GM18858 (cell line): ENCODE data around the gene HTR6.

Experiments
- ATAC-seq: cut with Tn5 transposase; IDR thresholded peaks from one replicate; pipeline ENCODE4 v1.9.1; 2021; ENCODE audit not compliant: unreplicated experiment

HTR6 gene

GRCh38 chr1:19656134-19656779 is 8.4 kb upstream of the HTR6 start:
- ATAC-seq: no peak

- no peak for ATAC-seq
Observed at GRCh38 chr1:19656780-19657466, 7.8 kb upstream of the HTR6 start.

GRCh38 chr1:19657511-19657910 is 7.2 kb upstream of the HTR6 start:
- no peak for ATAC-seq

- ATAC-seq: no peak
Observed at GRCh38 chr1:19658186-19658585, 6.5 kb upstream of the HTR6 start.

GRCh38 chr1:19661721-19662228 is 2.9 kb upstream of the HTR6 start:
- ATAC-seq: no peak

- no peak for ATAC-seq
Observed at GRCh38 chr1:19662313-19662712, 2.4 kb upstream of the HTR6 start.

DNA sequence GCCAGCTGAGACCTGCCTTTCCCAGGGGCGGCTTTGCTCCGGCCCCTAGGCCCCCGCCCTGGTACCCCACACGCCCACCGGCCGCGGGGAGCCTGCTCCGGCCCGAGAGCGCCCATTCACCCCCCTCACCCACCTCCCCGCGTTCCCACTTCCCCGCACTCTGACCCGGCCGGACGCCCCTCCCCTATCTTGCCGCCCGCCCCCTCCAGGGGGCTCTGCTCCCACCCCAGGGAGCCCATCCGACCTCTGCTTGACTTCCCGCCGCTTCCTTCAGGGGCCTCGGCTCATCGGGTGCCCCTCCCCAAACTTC is 466 bp downstream of the HTR6 start:
- ATAC-seq: no peak

DNA sequence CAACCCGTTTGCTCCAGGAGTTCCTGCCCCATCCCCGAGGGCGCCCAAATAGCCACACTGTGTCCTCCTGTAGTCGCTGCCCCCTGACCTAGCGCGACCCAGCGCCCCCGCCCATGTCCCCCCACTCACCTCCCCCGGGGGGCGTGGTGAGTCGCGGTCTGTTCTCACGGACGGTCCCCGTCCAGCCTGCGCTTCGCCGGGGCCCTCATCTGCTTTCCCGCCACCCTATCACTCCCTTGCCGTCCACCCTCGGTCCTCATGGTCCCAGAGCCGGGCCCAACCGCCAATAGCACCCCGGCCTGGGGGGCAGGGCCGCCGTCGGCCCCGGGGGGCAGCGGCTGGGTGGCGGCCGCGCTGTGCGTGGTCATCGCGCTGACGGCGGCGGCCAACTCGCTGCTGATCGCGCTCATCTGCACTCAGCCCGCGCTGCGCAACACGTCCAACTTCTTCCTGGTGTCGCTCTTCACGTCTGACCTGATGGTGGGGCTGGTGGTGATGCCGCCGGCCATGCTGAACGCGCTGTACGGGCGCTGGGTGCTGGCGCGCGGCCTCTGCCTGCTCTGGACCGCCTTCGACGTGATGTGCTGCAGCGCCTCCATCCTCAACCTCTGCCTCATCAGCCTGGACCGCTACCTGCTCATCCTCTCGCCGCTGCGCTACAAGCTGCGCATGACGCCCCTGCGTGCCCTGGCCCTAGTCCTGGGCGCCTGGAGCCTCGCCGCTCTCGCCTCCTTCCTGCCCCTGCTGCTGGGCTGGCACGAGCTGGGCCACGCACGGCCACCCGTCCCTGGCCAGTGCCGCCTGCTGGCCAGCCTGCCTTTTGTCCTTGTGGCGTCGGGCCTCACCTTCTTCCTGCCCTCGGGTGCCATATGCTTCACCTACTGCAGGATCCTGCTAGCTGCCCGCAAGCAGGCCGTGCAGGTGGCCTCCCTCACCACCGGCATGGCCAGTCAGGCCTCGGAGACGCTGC is 1.1 kb downstream of the HTR6 start:
- no peak for ATAC-seq

GRCh38 chr1:19668888-19669287 is 4.2 kb downstream of the HTR6 start:
- ATAC-seq: no peak

GRCh38 chr1:19670787-19671186 is 6.1 kb downstream of the HTR6 start:
- no peak for ATAC-seq

GRCh38 chr1:19672237-19672636 is 7.6 kb downstream of the HTR6 start:
- no peak for ATAC-seq

- no peak for ATAC-seq
Observed at GRCh38 chr1:19675797-19676196, 11.1 kb downstream of the HTR6 start.

- no peak for ATAC-seq
Observed at GRCh38 chr1:19676438-19676922, 11.8 kb downstream of the HTR6 start.

- no peak for ATAC-seq
Observed at GRCh38 chr1:19678493-19678892, 13.8 kb downstream of the HTR6 start.

DNA sequence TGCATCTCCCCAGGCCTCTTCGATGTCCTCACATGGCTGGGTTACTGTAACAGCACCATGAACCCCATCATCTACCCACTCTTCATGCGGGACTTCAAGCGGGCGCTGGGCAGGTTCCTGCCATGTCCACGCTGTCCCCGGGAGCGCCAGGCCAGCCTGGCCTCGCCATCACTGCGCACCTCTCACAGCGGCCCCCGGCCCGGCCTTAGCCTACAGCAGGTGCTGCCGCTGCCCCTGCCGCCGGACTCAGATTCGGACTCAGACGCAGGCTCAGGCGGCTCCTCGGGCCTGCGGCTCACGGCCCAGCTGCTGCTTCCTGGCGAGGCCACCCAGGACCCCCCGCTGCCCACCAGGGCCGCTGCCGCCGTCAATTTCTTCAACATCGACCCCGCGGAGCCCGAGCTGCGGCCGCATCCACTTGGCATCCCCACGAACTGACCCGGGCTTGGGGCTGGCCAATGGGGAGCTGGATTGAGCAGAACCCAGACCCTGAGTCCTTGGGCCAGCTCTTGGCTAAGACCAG is 14.3 kb downstream of the HTR6 start:
- no peak for ATAC-seq

DNA sequence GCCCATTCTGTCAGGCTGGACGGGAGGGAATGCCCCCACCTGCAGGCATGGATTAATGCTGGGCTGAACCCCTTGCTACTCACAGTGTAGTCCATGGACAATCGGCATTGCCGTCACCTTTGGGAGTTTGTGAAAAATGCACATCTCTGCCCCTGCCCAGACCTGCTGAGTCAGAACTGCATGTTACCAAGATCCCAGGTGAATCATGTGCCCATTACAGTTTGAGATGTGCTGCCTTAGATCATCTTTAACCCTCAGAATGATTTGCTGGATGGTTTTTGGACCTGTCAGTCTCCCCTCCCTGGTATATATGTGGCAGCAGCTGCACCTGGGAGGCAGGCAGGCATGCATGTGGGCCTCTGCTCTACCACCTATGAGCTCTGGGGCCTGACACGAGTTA is 15.0 kb downstream of the HTR6 start:
- ATAC-seq: no peak

DNA sequence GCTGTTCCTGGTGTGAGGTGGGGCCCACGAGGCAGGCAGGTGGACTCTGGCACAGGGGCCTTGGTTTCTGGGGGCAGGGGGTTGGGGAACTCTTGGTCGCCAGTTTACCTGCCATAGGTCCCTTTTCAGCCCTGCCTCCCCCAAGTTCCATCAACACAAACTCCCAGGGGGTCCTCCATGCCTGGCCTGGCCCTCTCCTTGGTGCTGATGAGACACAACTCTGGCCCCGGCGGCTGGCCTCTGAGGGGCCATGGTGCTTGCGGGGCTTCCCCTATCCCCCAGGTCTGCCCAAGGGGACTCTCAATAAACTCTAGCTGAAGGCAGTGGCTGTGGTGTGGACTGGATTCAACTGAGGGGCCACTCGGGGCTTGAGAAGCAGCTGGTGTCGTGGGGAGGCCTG is 16.0 kb downstream of the HTR6 start:
- no peak for ATAC-seq

DNA sequence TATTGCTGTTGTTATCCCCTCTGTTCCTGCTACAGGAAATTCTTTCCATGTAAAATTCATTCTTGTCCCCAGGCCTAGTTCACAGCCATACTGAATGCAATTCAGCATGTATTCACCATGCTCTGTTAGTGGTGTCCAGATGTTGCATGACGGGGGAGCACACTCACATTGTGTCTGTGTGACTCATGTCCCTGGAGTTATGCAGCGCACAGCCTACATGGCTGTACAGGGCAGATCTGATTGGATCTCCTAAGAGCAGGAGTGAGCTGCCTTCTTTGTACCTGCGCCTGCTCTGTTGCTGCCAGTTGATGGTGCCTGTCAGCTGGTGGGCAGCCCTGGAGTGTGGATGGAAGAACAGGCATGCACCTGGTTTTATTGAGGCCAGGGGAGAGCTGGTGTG is 17.6 kb downstream of the HTR6 start:
- ATAC-seq: no peak

DNA sequence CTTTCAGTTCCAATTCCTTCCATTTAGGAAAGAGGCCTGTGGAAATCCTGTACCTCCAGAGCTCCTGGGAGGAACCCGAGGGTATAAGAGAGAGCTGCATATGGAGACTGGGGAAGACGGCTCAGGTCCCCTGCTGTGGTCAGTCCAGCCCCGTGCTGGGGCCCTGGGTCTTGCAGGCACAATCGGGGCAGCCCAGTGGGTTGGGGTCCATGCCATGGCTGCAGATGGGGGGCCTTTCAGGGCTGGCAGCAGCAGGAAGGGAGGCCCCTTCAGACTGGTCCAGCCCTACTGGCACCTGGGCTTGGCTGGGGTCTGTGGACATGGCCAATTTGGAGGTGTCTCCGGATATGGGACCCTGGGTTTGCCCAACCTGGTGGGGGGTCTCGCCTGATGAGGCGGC is 18.2 kb downstream of the HTR6 start:
- no peak for ATAC-seq

- no peak for ATAC-seq
Observed at GRCh38 chr1:19683351-19683750, 18.7 kb downstream of the HTR6 start.

GRCh38 chr1:19684677-19685076 is 20.0 kb downstream of the HTR6 start:
- no peak for ATAC-seq
